Inferior parietal cortex (tissue), 1 donor: ENCODE measurements around the gene PTCD2.
"Not testable (repeated sequence)": the region's sequence is repeated elsewhere in the genome, so short reads cannot be mapped to it uniquely, and the experiment has no call there.

Experiments
- DNase-seq: peaks from one replicate; pipeline ENCODE4 v3.0.0-alpha.2; 2016; ENCODE audit errors: extremely low spot score

PTCD2 gene

DNA sequence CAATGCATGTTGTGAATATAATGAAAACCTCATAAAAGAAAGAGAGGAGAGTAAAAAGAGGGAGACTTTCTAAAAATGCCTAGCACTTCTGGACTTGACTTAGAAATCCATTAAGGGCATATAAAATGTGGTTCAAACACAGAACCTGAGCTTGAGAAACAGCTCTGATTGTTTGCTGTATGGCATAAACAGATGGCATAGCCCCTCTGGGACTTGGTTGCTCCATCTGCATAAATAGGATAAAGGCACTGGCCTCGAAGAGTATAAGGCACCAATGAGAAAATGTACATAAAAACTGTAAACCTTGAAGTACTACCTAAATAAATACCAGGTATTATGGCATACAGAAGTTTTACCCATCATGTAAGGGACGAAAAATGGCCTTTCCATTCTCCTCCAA, 23.9 kb upstream of the PTCD2 start:
- DNase-seq, result no peak

- DNase-seq, result not testable (repeated sequence)
These were observed 22.0 kb upstream of the PTCD2 start for GRCh38 chr5:72298136-72298535.

DNA sequence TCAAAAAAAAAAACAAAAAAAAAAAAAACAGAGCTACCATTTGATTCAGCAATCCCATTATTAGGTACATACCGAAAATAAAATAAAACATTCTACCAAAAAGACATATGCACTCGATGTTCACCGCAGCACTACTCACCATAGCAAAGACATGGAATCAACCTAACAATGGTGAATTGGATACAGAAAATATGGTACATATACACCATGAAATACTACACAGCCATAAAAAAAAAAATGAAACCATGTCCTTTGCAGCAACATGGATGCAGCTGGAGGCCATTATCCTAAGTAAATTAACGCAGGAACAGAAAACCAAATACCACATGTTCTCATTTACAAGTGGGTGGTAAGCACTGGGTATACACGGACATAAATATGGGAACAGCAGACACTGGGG, 21.5 kb upstream of the PTCD2 start:
- no peak for DNase-seq

- DNase-seq, result no peak
These were observed 19.4 kb upstream of the PTCD2 start for GRCh38 chr5:72300590-72301339.

- DNase-seq, result no peak
These were observed 18.6 kb upstream of the PTCD2 start for GRCh38 chr5:72301557-72301956.

DNA sequence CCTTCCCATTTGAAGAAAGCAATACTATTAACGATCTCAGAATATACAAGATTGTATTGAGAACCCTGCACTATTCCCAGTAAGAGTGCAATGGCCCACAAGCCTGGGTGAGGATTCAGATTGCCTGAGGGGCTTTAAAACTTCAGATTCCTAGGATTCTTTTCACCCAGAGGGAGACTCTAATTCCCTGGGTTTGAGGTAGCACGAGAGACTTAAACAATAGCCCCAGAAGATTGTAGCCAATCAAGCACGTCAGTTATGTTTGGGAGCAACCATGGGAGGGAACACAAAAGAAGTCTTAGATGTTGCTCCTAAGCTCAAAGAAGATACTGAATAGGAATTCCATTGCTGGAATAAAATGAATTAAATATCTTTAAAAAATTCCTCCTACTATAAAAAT, 18.0 kb upstream of the PTCD2 start:
- DNase-seq, result no peak

DNA sequence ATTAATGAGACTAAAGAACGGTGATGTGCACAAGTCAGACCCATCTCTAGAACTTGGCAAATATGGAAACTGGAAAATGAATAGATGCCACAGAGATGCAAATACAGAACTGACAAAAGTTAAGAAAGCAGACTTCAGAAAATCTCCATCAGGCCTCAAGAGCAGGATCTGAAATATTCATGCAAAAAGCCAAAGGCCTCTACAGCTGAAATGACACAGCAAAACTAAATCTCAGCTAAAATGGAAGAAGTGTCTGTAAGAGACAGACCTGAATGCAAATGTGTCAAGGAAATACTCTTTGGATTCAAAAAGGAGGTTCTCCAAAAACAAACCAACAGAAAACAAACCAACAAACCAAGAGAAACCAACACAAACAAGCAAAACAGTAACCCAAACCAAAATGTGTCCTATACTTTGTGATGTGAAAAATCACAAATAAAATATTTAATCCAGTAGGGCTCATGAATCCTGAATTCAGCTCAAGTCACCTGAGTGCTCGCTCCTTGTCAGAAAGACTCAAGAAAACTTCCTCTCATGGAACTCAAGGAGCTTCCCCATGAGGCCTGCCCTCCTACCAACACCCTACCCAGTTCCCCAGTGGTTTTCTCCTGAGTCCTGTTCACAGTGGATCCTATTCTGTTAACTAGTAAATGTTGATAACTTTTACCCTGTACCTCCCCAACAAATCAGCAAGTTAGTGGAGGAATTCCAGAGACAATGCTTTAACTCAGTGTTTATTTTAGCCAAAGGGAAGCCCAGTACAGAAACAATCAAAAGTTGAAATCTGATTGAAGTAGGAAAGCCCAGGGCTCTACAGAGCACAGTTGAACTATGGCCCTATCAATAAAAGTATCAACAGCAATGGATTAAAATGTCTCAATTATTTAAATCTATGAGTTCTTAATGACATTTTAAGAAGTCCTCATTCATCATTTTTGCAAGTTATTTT, 14.7 kb upstream of the PTCD2 start:
- DNase-seq, result no peak

GRCh38 chr5:72307573-72307967, 12.6 kb upstream of the PTCD2 start:
- DNase-seq, result no peak

GRCh38 chr5:72307968-72308852, 12.0 kb upstream of the PTCD2 start:
- DNase-seq, result peak; percentile 97

DNA sequence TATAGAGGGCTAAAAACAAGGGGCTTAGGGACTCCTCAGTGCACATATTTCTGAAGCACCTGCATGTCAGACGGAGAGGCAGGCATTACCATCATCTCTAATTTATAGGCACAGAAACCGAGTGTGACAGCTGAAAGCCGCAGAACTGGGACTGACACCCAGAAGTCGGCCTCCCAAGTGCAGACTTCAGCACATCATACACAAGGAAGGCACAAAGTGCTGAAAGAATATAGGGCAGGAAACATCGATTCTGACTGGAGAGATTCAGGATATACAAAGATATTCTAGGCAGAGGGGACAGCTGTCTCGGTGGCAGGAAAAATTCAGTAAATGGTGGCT, 11.4 kb upstream of the PTCD2 start:
- DNase-seq, result no peak

- no peak for DNase-seq
These were observed 7.0 kb upstream of the PTCD2 start for GRCh38 chr5:72313141-72313540.

- DNase-seq, result no peak
These were observed 5.5 kb upstream of the PTCD2 start for GRCh38 chr5:72314571-72315172.

- DNase-seq, result not testable (repeated sequence)
These were observed 668 bp upstream of the PTCD2 start for GRCh38 chr5:72319435-72319975.

DNA sequence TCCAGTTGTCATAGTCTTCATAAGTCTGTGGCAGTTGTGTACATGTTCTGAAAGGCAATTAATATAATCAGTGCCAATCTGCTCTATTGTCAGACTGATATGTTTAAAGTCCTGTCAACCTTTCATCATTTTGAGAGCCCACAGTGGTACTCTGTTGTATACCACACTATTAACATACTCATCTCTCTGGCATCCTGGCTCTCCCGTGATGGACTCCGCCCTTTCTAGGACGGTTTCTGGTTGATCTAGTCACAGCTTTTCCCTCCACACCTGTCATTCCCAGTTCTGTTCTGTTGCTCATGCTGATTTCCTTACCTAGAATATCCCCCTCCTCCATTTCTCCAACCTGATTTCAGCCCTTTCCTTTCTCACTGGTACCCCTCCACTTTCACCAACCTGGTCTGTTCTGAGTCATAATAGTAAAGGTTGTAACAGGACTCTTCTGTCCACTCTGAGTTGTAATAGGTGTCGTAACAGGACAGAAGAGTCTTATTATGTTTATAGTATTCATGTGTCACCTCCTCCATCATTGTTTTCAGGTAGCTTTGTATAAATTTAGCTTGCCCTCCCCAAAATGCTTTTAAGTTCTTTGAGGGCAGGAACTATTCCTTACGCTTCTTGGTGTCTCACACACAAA, 4.1 kb downstream of the PTCD2 start:
- no peak for DNase-seq

- DNase-seq, result peak; percentile 61
These were observed 5.6 kb downstream of the PTCD2 start for GRCh38 chr5:72325566-72326305.

- no peak for DNase-seq
These were observed 6.1 kb downstream of the PTCD2 start for GRCh38 chr5:72326306-72326649.

GRCh38 chr5:72328172-72328571, 8.0 kb downstream of the PTCD2 start:
- DNase-seq, result peak; percentile 73

DNA sequence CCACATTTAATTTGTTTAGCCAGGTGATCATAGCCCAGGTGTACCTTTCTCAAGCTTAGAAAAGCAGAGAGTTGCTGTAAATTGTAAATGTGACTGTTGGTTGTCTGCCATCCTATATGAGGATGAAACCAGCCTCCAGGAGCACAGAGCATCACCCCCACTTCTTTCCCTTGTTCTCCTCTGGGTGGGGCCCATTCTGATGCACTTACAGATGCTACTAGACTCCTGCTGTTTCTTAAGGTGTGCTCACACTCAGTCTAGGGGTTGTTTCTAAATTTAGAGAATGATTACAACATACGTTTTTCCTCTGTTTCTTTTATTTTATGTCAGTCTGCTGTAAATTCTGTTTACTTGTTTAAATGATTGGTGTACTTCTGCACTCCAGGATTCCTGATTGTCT, 10.5 kb downstream of the PTCD2 start:
- DNase-seq, result no peak

DNA sequence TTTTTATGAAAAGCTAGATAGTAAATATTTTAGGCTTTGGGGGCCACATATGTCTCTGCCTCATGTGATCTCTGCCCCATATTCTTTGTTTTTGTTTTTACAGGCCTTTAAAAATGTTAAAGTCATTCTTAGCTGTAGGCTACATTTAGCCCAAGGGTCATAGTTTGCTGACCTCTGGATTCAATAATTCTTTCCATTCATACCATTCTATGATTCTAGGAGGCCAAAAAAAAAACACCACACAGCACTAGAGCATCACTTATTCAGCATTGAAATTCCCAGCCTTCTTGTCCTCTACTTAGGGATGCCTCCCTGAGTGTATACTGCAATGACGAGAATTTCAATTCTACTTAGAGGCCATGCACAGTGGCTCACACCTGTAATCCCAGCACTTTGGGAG, 17.0 kb downstream of the PTCD2 start:
- no peak for DNase-seq

DNA sequence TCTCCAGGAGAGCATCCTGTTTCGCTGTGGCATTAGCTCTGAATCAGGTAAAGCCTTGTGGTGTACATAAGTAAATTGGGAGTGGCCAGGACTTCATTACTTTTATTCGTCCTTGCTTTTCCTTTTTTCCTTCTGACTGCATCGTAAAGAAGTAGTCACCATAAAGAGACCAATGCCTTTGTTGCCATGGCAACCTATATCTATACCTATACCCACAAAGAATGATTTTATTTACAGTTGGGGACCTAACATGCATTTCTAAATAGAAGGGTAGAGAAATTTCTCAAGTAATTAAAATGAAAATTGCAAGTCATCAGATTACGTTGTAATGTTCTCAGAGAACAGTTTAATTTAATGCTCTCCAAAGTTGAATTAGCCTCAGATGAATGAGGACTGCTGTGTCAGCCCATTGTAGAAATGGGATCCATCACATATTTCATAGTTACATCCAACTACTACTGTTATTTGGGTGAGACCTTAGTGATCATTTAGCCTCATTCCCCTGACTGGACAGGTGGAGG, 18.6 kb downstream of the PTCD2 start:
- DNase-seq, result no peak
